ENCODE results near the gene PFDN1. TPM values are rescaled to one million over a fixed set of nuclear protein-coding genes. Genes with fewer than 3 reads are reported as not detected.

The PFDN1 gene
- polyA plus RNA-seq, 1 donor from 2014 or later = 147 TPM

GRCh38 chr5:140267559-140268018 lies 35.3 kb downstream of the PFDN1 start:
- no peaks in the 10 kb centered on the region for H3K36me3 ChIP-seq (ENCODE audit: insufficient read depth, low read length)
- H2AFZ ChIP-seq (ENCODE audit: low read depth, low read length) = no peak overlapping the region
- no peak overlapping the region for H3K27ac ChIP-seq (ENCODE audit: low read length)
- no peaks in the 10 kb centered on the region for H3K9me3 ChIP-seq (ENCODE audit: low read length)
- H3K4me2 ChIP-seq (ENCODE audit: low read length) = no peak overlapping the region
- H3K27me3 ChIP-seq (ENCODE audit: insufficient read depth, low read depth, low read length) = no peaks in the 10 kb centered on the region
- TF ChIP-seq MXI1 (conservative IDR thresholded peaks at IDR 0.05; ENCODE audit: poor library complexity, severe bottlenecking) = no peak
- no peak overlapping the region for H3K4me3 ChIP-seq (ENCODE audit: low read length)
- no peak overlapping the region for H3K9ac ChIP-seq (ENCODE audit: low read length)
- H4K20me1 ChIP-seq (ENCODE audit: insufficient read depth) = no peaks in the 10 kb centered on the region
- peaks cover 6% of the 10 kb centered on the region for H3K79me2 ChIP-seq (replicated peaks; ENCODE audit: insufficient read depth, low read length)
- H3F3A ChIP-seq (ENCODE audit: insufficient read depth, low read length, poor library complexity, severe bottlenecking) = no peaks in the 10 kb centered on the region
- no peaks in the 10 kb centered on the region for H3K9me2 ChIP-seq (ENCODE audit: insufficient read depth, low read length)

- TF ChIP-seq EZH2 (IDR thresholded peaks at IDR 0.05; ENCODE audit: borderline replicate concordance, insufficient read depth, low read length, poor library complexity, severe bottlenecking) (no peak), MXI1 (conservative IDR thresholded peaks at IDR 0.05; ENCODE audit: poor library complexity, severe bottlenecking) (no peak), REST (IDR thresholded peaks at IDR 0.05; ENCODE audit: borderline replicate concordance) (no peak), POLR2AphosphoS5 (IDR thresholded peaks at IDR 0.05) (no peak), SMC3 (conservative IDR thresholded peaks at IDR 0.05; ENCODE audit: poor library complexity) (no peak), RAD21 (conservative IDR thresholded peaks at IDR 0.05) (no peak), EP300 (conservative IDR thresholded peaks at IDR 0.05; ENCODE audit: poor library complexity, severe bottlenecking) (no peak), CTCF (IDR thresholded peaks at IDR 0.05; ENCODE audit: poor library complexity, severe bottlenecking) (no peak), TAF1 (IDR thresholded peaks at IDR 0.05; ENCODE audit: low read depth) (no peak)
- Histone ChIP-seq H3K4me2 (ENCODE audit: low read length) (no peak overlapping the region), H3K4me3 (ENCODE audit: low read length) (no peak overlapping the region), H3F3A (ENCODE audit: insufficient read depth, low read length, poor library complexity, severe bottlenecking) (no peaks in the 10 kb centered on the region), H4K20me1 (ENCODE audit: insufficient read depth) (no peaks in the 10 kb centered on the region), H3K9me3 (ENCODE audit: low read length) (no peaks in the 10 kb centered on the region), H3K36me3 (ENCODE audit: insufficient read depth, low read length) (no peaks in the 10 kb centered on the region), H3K9me2 (ENCODE audit: insufficient read depth, low read length) (no peaks in the 10 kb centered on the region), H3K79me2 (replicated peaks; ENCODE audit: insufficient read depth, low read length) (peaks cover 6% of the 10 kb centered on the region), H3K27me3 (ENCODE audit: insufficient read depth, low read depth, low read length) (no peaks in the 10 kb centered on the region), H3K27ac (ENCODE audit: low read length) (no peak overlapping the region), H2AFZ (ENCODE audit: low read depth, low read length) (no peak overlapping the region), H3K9ac (ENCODE audit: low read length) (no peak overlapping the region)
Measured at GRCh38 chr5:140267201-140267540, 35.7 kb downstream of the PFDN1 start.
